ENCODE measurements around the gene TUSC7.

GRCh38 chr3:116702334-116702733 is 7.2 kb upstream of the TUSC7 start:
- TF ChIP-seq EZH2 (IDR thresholded peaks at IDR 0.05) (no peak), POLR2AphosphoS5 (IDR thresholded peaks at IDR 0.05; ENCODE audit: borderline replicate concordance, low read depth, low read length) (no peak)
